Astrocyte (in vitro differentiated cells and primary cell): ENCODE data around the gene ARHGEF10L.

Experiments used
- EZH2 ChIP-seq: IDR thresholded peaks from 2 replicates; pipeline ENCODE4 v1.6.1; 2012; ENCODE audit warnings: mild to moderate bottlenecking, low read length, inconsistent platforms; ENCODE audit not compliant: insufficient read depth
- TF ChIP-seq, protein P1 (sequence below): IDR thresholded peaks from 2 replicates; pipeline ENCODE4 v1.5.1; 2011; ENCODE audit warnings: low read depth, mild to moderate bottlenecking, inconsistent platforms, low read length, moderate library complexity; ENCODE audit not compliant: insufficient read depth

DNA sequence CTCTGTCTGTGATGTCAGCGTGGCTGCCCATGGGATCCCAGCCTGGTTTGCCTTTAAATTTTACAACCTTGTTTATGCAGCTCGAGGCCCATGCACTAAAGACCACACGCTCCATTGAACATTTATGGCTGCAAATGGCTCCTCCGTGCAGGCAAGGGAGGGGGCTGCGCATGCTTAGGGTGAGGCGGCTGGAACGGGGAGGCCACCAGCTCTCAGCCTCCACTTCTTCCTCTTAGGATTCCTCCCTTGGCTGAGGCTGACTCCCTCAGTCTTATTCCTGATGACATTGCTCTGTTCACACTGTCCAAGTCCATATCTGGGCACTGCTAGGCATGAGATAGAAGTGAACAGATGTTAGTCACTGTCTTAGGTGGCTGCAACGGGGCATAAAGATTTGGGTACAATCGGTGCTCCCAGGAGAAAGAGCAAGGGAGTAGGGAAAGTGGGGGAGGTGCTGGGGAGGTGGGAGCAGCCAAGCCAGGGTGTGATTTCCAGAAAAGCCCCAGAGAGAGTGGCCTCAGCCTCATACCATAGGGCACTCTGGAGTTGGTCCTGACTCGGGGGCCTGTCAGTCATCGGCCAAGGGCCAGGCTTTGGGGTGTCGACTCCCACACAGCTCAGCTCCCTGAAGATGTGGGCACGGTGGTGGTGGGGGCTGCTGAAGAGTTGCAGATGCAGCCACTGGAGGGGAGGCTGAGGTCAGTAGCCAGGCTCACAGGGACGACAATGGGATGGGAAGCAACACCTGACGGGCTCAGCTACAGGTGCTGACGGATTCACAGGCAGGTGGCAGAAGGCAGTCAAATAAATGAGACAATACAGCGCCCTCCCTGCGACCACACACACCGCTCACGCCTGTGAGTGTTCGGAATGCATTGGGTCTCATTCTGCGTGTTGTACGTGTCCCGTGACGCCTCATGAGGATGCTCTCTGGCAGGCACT, 178.4 kb downstream of the ARHGEF10L start:
- TF ChIP-seq, protein P1, sequence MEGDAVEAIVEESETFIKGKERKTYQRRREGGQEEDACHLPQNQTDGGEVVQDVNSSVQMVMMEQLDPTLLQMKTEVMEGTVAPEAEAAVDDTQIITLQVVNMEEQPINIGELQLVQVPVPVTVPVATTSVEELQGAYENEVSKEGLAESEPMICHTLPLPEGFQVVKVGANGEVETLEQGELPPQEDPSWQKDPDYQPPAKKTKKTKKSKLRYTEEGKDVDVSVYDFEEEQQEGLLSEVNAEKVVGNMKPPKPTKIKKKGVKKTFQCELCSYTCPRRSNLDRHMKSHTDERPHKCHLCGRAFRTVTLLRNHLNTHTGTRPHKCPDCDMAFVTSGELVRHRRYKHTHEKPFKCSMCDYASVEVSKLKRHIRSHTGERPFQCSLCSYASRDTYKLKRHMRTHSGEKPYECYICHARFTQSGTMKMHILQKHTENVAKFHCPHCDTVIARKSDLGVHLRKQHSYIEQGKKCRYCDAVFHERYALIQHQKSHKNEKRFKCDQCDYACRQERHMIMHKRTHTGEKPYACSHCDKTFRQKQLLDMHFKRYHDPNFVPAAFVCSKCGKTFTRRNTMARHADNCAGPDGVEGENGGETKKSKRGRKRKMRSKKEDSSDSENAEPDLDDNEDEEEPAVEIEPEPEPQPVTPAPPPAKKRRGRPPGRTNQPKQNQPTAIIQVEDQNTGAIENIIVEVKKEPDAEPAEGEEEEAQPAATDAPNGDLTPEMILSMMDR, result no peak
- TF ChIP-seq EZH2, result no peak
